Stomach smooth muscle (tissue), 2 donors: ENCODE measurements around the gene IFI27.
"Not testable (repeated sequence)": the region's sequence is repeated elsewhere in the genome, so short reads cannot be mapped to it uniquely, and the experiment has no call there.

ENCODE experiments used
- H3K27ac ChIP-seq: one replicate; pipeline ENCODE4 v1.7.0; 2013; ENCODE audit warnings: mild to moderate bottlenecking, low read length, inconsistent platforms
- H3K27me3 ChIP-seq, 2 donors: one replicate each; pipeline ENCODE4 v1.7.0; 2013; ENCODE audit warnings: low read length in 2 of 2; ENCODE audit not compliant: insufficient read depth in 2 of 2, control insufficient read depth in 1 of 2
- H3K36me3 ChIP-seq, 2 donors: one replicate each; pipeline ENCODE4 v1.7.0; 2013; ENCODE audit warnings: low read length in 2 of 2; ENCODE audit not compliant: control insufficient read depth in 2 of 2, insufficient read depth in 2 of 2
- H3K4me1 ChIP-seq: one replicate; pipeline ENCODE4 v1.7.0; 2013; ENCODE audit warnings: low read length; ENCODE audit not compliant: control insufficient read depth, insufficient read depth
- H3K4me3 ChIP-seq, 2 donors: one replicate each; pipeline ENCODE4 v1.7.0; 2013; ENCODE audit warnings: low read length in 2 of 2
- H3K9ac ChIP-seq, 2 donors: one replicate each; pipeline ENCODE4 v1.7.0; 2013; ENCODE audit warnings: low read length in 2 of 2, mild to moderate bottlenecking in 1 of 2
- H3K9me3 ChIP-seq, 2 donors: one replicate each; pipeline ENCODE4 v1.7.0; 2013; ENCODE audit warnings: low read length in 2 of 2; ENCODE audit not compliant: control insufficient read depth in 2 of 2
- donor health status: healthy.
- donor health status: Pancreatic carcinoma.

IFI27 gene

GRCh38 chr14:94152676-94153075 is 42.1 kb downstream of the IFI27 start:
- no peaks in the 10 kb centered on the region for H3K36me3 ChIP-seq

GRCh38 chr14:94153750-94154342 is 43.3 kb downstream of the IFI27 start:
- Histone ChIP-seq H3K9me3 (no peaks in the 10 kb centered on the region), H3K27ac (no peak overlapping the region), H3K4me3 (no peak overlapping the region), H3K27me3 (peaks cover 0 to 3% of the 10 kb centered on the region in 2 donors), H3K4me1 (no peaks in the 10 kb centered on the region), H3K36me3 (no peaks in the 10 kb centered on the region), H3K9ac (no peak overlapping the region)

More at GRCh38 chr14:94152676-94153075, 42.1 kb downstream of the IFI27 start:
- Histone ChIP-seq H3K27ac (no peak overlapping the region), H3K4me3 (no peak overlapping the region), H3K9ac (no peak overlapping the region), H3K27me3 (peaks cover 0 to 3% of the 10 kb centered on the region in 2 donors), H3K9me3 (no peaks in the 10 kb centered on the region), H3K4me1 (no peaks in the 10 kb centered on the region)

DNA sequence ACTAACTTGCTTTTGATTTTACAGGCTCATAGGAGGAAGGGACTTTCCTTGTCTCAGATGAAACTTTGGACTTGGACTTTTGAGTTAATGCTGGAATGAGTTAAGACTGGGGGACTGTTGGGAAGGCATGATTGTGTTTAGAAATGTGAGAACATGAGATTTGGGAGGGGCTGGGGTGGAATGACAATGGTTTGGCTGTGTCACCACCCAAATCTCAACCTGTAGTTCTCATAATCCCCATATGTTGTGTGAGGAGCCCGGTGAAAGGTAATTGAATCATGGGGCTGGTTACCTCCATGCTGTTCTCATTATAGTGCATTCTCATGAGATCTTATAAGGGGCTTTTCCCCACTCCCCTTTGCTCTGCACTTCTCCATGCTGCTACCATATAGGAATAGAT is 45.6 kb downstream of the IFI27 start:
- H3K9ac ChIP-seq, H3K4me3 ChIP-seq, H3K4me1 ChIP-seq: not testable (repeated sequence)

DNA sequence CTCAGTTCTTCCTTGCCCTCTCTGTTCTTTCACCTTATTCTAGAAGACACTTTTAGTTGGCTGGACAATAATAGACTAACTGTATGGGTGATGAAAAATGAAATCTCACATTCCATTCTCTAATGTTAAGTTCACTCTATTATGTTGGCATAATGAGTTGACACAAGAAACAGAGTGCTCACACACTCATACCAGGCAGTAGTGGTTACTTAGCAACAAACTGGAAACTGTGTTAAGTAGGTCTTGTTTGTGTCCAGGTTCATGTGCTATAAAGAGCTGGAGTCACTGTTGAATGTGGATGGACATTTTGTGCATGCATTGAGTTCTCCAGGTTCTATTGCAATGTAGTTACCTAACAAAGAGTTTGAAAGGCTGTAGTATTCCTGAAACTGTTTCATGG is 46.7 kb downstream of the IFI27 start:
- no peak overlapping the region for H3K4me3 ChIP-seq
- H3K36me3 ChIP-seq, result no peaks in the 10 kb centered on the region
- no peaks in the 10 kb centered on the region for H3K9me3 ChIP-seq
- H3K9ac ChIP-seq, result no peak overlapping the region
- H3K4me1 ChIP-seq, result no peaks in the 10 kb centered on the region
- no peak overlapping the region for H3K27ac ChIP-seq
- H3K27me3 ChIP-seq, result peaks cover 0 to 3% of the 10 kb centered on the region in 2 donors

More for the DNA sequence above, 45.6 kb downstream of the IFI27 start:
- H3K27ac ChIP-seq, H3K27me3 ChIP-seq, H3K36me3 ChIP-seq, H3K9me3 ChIP-seq: not testable (repeated sequence)

DNA sequence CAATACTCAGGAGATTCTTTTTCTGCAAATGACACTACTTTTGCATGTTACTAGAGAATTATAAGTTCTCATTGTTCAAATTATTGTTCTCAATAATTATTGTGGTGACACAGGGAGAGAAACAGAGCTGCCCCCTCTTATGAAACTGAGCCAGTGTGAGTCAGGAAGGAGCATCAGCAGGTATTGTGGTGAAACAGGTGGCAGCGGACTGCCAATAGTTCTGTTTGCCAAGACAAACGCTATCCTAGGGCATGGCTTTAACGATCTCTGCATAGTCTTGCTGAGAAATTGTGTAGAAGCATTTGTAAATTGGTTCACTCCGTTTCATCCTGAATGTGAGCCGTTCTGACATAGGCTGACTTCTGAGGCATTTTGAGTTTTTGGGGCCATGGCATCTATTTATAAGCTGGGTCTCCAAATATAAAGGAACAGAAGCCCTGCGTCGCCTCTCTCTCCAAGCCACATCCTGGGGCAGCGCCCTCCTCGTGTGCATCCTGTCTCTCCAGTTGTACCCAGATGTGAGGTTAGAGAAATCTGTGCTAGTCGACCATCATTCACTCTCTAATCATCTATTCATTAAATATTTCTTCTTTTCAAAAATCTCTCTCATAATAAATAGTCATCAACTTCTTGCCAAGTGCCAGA is 47.8 kb downstream of the IFI27 start:
- H3K36me3 ChIP-seq, result no peaks in the 10 kb centered on the region
- no peak overlapping the region for H3K9ac ChIP-seq
- no peaks in the 10 kb centered on the region for H3K9me3 ChIP-seq
- no peaks in the 10 kb centered on the region for H3K4me1 ChIP-seq
- peaks cover 0 to 3% of the 10 kb centered on the region in 2 donors for H3K27me3 ChIP-seq
- H3K4me3 ChIP-seq, result no peak overlapping the region
- H3K27ac ChIP-seq, result no peak overlapping the region

DNA sequence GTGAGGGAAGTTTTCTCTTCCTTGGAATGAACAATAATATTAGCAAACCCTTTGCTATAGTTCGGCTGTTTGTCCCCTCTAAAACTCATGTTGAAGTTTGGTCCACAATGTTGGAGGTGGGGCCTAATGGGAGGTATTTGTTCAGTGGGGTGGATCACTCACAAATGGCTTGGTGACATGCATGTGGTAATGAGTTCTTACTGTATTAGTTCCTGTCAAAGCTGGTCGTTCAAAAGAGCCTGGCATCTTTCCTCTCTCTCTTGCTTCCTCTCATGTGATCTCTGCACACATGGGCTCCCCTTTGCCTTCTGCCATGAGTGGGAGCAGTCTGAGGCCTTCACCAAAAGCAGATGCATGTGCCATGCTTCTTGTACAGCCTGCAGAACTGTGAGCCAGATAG is 50.5 kb downstream of the IFI27 start:
- no peak overlapping the region for H3K4me3 ChIP-seq
- H3K27me3 ChIP-seq, result peaks cover 5 to 11% of the 10 kb centered on the region in 2 donors
- H3K27ac ChIP-seq, result no peak overlapping the region
- H3K9ac ChIP-seq, result no peak overlapping the region
- H3K4me1 ChIP-seq, result no peaks in the 10 kb centered on the region
- no peaks in the 10 kb centered on the region for H3K9me3 ChIP-seq
- no peaks in the 10 kb centered on the region for H3K36me3 ChIP-seq

DNA sequence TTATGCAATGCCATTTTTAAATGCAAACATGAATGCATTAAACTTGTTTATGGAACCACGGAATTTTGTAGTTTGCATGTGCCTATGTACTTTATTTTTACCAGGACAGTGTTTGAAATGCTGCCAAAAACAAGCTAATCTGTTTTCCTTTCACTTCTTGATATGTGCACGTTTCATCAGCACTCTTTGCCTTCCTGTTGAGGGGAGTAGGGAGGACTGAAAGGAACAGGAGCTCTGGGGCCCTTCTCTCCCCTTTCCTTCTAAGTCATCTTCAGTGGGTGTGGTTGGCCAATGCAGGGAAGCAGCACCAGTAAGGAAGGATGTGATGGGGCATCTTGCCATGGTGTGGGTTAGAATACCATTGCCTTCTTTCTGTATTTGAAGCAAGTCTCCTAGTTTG is 51.4 kb downstream of the IFI27 start:
- no peaks in the 10 kb centered on the region for H3K36me3 ChIP-seq
- no peaks in the 10 kb centered on the region for H3K4me1 ChIP-seq
- H3K4me3 ChIP-seq, result no peak overlapping the region
- peaks cover 5 to 11% of the 10 kb centered on the region in 2 donors for H3K27me3 ChIP-seq
- no peaks in the 10 kb centered on the region for H3K9me3 ChIP-seq
- H3K9ac ChIP-seq, result no peak overlapping the region
- H3K27ac ChIP-seq, result no peak overlapping the region

DNA sequence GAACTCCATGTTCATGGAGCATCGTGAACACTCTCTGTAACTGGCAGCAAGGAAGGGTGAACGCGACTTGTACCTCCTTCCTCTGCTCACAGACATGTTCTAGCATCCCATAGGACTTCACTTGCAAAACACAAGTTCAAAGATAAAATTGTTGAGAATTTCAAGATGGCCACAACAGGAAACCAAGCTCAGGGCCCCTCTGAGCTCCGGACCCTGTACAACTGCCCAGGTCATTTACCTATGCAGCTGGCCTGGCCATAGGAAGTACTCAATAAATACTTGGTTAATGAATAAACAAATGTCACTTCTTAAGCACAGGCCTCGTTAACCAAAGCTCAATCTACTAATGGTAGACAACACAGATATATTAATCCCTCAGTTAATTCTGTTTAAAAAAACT is 51.9 kb downstream of the IFI27 start:
- H3K27me3 ChIP-seq, result peaks cover 5 to 16% of the 10 kb centered on the region in 2 donors
- no peak overlapping the region for H3K9ac ChIP-seq
- H3K4me1 ChIP-seq, result no peaks in the 10 kb centered on the region
- H3K9me3 ChIP-seq, result no peaks in the 10 kb centered on the region
- H3K36me3 ChIP-seq, result no peaks in the 10 kb centered on the region
- no peak overlapping the region for H3K4me3 ChIP-seq
- no peak overlapping the region for H3K27ac ChIP-seq

DNA sequence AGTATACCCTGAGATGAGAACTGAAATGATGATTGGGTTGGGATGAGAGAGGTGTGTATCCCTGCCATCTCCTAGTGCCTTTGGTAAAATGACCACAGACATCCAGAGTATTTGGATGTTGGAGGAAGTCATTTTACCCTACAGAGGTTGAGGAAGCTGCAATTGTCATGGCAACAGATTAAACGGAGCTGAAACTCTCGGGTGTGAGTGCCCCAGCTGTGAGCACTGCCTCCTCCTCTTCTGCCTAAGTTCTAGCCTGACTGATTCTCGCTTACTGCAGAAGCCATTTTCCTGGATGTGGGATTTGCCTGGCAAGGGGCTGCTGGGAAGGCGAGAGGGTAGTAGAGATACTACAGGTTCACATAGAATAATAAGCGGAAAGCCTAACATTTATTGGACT is 53.3 kb downstream of the IFI27 start:
- Histone ChIP-seq H3K27ac (no peak overlapping the region), H3K27me3 (peaks cover 5 to 16% of the 10 kb centered on the region in 2 donors), H3K9ac (no peak overlapping the region), H3K9me3 (no peaks in the 10 kb centered on the region), H3K4me3 (no peak overlapping the region), H3K36me3 (no peaks in the 10 kb centered on the region), H3K4me1 (no peaks in the 10 kb centered on the region)

- Histone ChIP-seq H3K4me3 (no peak overlapping the region), H3K9ac (no peak overlapping the region), H3K36me3 (no peaks in the 10 kb centered on the region), H3K27me3 (peaks cover 5 to 16% of the 10 kb centered on the region in 2 donors), H3K27ac (no peak overlapping the region), H3K4me1 (no peaks in the 10 kb centered on the region), H3K9me3 (no peaks in the 10 kb centered on the region)
Measured at GRCh38 chr14:94164685-94165431, 54.3 kb downstream of the IFI27 start.

DNA sequence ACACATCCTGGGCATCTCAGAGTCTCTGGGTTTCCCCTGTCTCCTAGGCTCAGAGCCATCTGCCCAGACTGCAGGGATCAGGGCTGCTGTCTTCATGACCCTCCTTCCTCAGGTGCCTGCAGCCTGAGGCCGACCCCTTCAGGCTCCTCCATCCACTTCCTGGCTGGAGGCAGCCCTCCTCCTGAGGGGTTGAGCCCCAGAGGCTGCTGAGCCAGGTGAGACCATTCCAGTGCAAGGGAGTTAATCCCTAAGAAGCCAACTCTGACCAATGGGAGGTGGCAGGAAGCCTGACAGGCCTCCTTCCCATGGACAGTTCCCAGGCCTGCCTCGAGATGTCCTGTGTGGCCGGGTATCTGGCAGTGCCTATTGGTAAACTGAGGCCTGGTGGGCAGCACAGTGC is 55.2 kb downstream of the IFI27 start:
- H3K36me3 ChIP-seq, result no peaks in the 10 kb centered on the region
- no peaks in the 10 kb centered on the region for H3K4me1 ChIP-seq
- H3K27ac ChIP-seq, result no peak overlapping the region
- H3K4me3 ChIP-seq, result no peak overlapping the region
- H3K9me3 ChIP-seq, result no peaks in the 10 kb centered on the region
- H3K27me3 ChIP-seq, result peaks cover 5 to 16% of the 10 kb centered on the region in 2 donors
- H3K9ac ChIP-seq, result no peak overlapping the region
